Smooth muscle cell (in vitro differentiated cells): ENCODE measurements around the gene TMEM41A. TPM values are rescaled to one million over a fixed set of nuclear protein-coding genes. Genes with fewer than 3 reads are reported as not detected.
"Not testable (repeated sequence)": the region's sequence is repeated elsewhere in the genome, so short reads cannot be mapped to it uniquely, and the experiment has no call there.

Experiments
- DNase-seq: peaks from one replicate; lab custom pipeline; 2025; ENCODE audit not compliant: unreplicated experiment; lab: John Stamatoyannopoulos, UW
- H2AFZ ChIP-seq: fragments of 200-600 bp; sonication (generic); 2 replicates; pipeline ENCODE4 v1.6.0; 2016; ENCODE audit warnings: antibody characterized with exemption, low read depth, mild to moderate bottlenecking
- H3F3A ChIP-seq: fragments of 200-600 bp; sonication (generic); 2 replicates; pipeline ENCODE4 v1.6.0; 2017; ENCODE audit warnings: antibody characterized with exemption, low read depth
- H3K27ac ChIP-seq: fragments of 200-600 bp; sonication (generic); 2 replicates; pipeline ENCODE4 v1.5.1; 2016; ENCODE audit warnings: low read depth, mild to moderate bottlenecking
- H3K27me3 ChIP-seq: fragments of 200-600 bp; sonication (generic); 2 replicates; pipeline ENCODE4 v1.6.1; 2016; ENCODE audit warnings: low read depth, mild to moderate bottlenecking
- H3K36me3 ChIP-seq: fragments of 200-600 bp; sonication (generic); 2 replicates; pipeline ENCODE4 v1.5.1; 2016; ENCODE audit warnings: low read depth
- H3K4me1 ChIP-seq: fragments of 200-600 bp; sonication (generic); 2 replicates; pipeline ENCODE4 v1.5.1; 2016; ENCODE audit warnings: low read depth
- H3K4me2 ChIP-seq: fragments of 200-600 bp; sonication (generic); 2 replicates; pipeline ENCODE4 v1.6.0; 2016; ENCODE audit warnings: mild to moderate bottlenecking
- H3K4me3 ChIP-seq: fragments of 200-600 bp; sonication (generic); 2 replicates; pipeline ENCODE4 v1.5.1; 2016; ENCODE audit warnings: mild to moderate bottlenecking
- H3K79me2 ChIP-seq: fragments of 200-600 bp; sonication (generic); 2 replicates; pipeline ENCODE4 v1.6.0; 2016; ENCODE audit warnings: low read depth, mild to moderate bottlenecking
- H3K9ac ChIP-seq: fragments of 200-600 bp; sonication (generic); 2 replicates; pipeline ENCODE4 v1.6.0; 2016; ENCODE audit warnings: low read depth
- H3K9me3 ChIP-seq: fragments of 200-600 bp; sonication (generic); replicated peaks from 2 replicates; pipeline ENCODE4 v1.5.1; 2016; ENCODE audit warnings: low read depth
- H4K20me1 ChIP-seq: fragments of 200-600 bp; sonication (generic); 2 replicates; pipeline ENCODE4 v1.6.0; 2016; ENCODE audit warnings: low read depth
- WGBS: methylation state at CpG from one replicate; pipeline ENCODE4 v1.1.7; 2016; ENCODE audit warnings: low lambda C conversion rate; 5-methylcytosine and 5-hydroxymethylcytosine counted together
- polyA plus RNA-seq: library from polyadenylated mRNA; unstranded; fragments of >200 nt; fragmentation: Nextera tagmentation; extraction: Ambion mirVana; gene quantifications from 2 replicates; pipeline ENCODE4 v1.2.1, GENCODE V29; 2016
- total RNA-seq: library from RNA; depleted of rRNA; stranded (reverse); fragments of >200 nt; gene quantifications from 2 replicates; pipeline ENCODE4 v1.2.3, GENCODE V29; 2014
- TF ChIP-seq, protein P1 (sequence below): fragments of 200-600 bp; sonication (generic); IDR thresholded peaks from 2 replicates; pipeline ENCODE4 v1.5.1; 2017; ENCODE audit warnings: borderline replicate concordance, mild to moderate bottlenecking, antibody characterized with exemption; ENCODE audit not compliant: insufficient read depth, poor library complexity, severe bottlenecking

The TMEM41A gene
- total and polyA plus RNA-seq, 2 experiments from 2014 or later, result 19.7 to 21.3 TPM

DNA sequence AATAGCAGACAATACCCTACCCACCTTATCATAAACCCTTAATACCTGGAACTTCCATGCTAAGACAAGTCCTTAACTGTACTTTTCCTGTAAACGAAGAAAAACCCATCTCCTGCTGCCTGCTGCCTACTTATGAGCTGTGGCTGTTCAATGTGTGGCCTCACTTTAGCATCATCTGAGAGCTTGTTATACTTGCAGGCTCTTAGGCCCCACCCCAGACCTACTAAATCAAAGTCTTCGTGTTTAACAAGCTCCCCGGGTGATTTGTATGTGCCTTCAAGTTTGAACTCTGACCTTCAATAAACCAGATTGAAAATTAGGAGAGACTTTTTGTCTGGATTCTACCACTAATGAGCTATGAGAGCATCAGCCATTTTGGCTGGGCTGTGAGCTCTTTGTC, 29.3 kb downstream of the TMEM41A start:
- Histone ChIP-seq H3K9me3 (no peaks in the 10 kb centered on the region), H3K4me1 (no peaks in the 10 kb centered on the region), H3K27ac (no peak overlapping the region), H3K79me2 (no peaks in the 10 kb centered on the region), H3K27me3 (no peaks in the 10 kb centered on the region), H3K36me3 (no peaks in the 10 kb centered on the region), H3F3A (no peaks in the 10 kb centered on the region), H2AFZ (no peak overlapping the region), H3K9ac (no peak overlapping the region), H4K20me1 (no peaks in the 10 kb centered on the region), H3K4me3 (no peak overlapping the region), H3K4me2 (no peak overlapping the region)
- no peak for DNase-seq
- TF ChIP-seq, protein P1, sequence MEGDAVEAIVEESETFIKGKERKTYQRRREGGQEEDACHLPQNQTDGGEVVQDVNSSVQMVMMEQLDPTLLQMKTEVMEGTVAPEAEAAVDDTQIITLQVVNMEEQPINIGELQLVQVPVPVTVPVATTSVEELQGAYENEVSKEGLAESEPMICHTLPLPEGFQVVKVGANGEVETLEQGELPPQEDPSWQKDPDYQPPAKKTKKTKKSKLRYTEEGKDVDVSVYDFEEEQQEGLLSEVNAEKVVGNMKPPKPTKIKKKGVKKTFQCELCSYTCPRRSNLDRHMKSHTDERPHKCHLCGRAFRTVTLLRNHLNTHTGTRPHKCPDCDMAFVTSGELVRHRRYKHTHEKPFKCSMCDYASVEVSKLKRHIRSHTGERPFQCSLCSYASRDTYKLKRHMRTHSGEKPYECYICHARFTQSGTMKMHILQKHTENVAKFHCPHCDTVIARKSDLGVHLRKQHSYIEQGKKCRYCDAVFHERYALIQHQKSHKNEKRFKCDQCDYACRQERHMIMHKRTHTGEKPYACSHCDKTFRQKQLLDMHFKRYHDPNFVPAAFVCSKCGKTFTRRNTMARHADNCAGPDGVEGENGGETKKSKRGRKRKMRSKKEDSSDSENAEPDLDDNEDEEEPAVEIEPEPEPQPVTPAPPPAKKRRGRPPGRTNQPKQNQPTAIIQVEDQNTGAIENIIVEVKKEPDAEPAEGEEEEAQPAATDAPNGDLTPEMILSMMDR, result no peak
- 90% methylated on average over 3 of the region's 3 CpGs for WGBS

DNA sequence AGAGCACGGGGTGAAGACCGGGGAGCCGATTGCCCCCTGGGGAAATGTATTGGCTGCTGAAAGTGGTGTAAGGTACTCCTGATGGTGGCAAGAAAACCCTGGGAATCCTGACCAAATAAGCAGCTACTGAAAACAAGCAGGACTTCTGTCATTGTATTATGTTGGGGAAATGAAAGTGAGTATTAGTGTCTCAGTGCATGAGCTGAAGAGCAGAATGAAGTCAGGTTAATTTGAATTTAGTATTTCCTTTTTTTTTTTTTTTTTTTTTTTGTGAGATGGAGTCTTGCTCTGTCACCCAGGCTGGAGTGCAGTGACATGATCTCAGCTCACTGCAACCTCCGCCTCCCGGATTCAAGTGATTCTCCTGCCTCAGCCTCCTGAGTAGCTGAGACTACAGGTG, 32.7 kb downstream of the TMEM41A start:
- not testable (repeated sequence) for H3K27ac ChIP-seq, H3K27me3 ChIP-seq, H3K4me1 ChIP-seq, H3K4me3 ChIP-seq, H3K9me3 ChIP-seq, DNase-seq, H4K20me1 ChIP-seq, H2AFZ ChIP-seq, H3K9ac ChIP-seq, H3K4me2 ChIP-seq, H3F3A ChIP-seq, H3K79me2 ChIP-seq, H3K36me3 ChIP-seq
- WGBS, result 98% methylated on average over 5 of the region's 5 CpGs

DNA sequence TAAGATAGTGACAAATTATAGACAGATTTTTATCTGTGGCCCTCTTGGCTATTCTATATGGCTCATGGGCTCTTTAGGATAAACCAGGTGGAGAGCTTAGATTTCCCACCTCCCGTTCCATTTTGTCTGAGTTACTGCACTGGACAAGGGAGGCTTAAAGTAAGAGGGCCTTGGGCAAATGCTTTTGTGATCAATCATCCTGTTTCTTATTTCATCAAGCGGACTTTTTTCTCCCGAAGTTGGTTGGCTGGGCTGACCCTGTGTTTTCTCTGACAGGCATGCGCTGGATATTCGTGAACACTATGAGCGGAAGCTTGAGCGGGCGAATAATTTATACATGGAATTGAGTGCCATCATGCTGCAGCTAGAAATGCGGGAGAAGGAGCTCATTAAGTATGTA, 33.4 kb downstream of the TMEM41A start:
- Histone ChIP-seq H3K27me3 (no peaks in the 10 kb centered on the region), H3K27ac (no peak overlapping the region), H3K4me1 (no peaks in the 10 kb centered on the region), H3K9ac (no peak overlapping the region), H3K4me3 (no peak overlapping the region), H4K20me1 (no peaks in the 10 kb centered on the region), H3K36me3 (no peaks in the 10 kb centered on the region), H2AFZ (no peak overlapping the region), H3F3A (no peaks in the 10 kb centered on the region), H3K79me2 (no peaks in the 10 kb centered on the region), H3K4me2 (no peak overlapping the region), H3K9me3 (no peaks in the 10 kb centered on the region)
- no peak for DNase-seq
- 95% methylated on average over 9 of the region's 9 CpGs for WGBS
- TF ChIP-seq, protein P1, result no peak

DNA sequence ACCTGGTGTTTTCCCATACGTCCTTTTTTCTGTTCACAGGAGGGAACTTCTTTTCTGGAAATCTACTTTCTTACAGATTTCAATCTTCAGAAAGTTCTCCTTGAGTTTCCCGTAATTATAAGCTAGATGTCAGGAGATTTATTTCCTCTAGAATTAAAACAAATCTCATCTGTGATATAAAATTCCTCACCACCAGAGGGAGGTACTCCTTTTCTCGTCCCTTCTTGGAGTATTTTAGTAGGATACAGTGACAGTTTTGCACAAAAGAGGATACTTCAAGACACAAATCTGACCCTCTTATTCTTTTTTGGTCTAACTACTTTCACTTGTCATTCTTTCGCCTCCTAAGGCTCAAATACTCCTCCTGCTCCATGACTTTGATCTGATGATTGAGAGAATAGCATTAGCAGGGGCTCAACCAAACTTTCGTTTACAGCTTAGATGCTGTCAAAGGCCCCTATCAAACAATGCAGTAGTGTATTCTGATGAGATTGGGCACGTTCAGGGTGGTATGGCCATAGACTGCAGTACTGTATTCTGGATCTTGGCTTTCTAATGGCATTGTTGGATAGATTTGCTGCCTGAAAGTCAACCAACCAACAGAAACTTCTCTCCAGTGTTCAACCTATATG, 38.0 kb downstream of the TMEM41A start:
- Histone ChIP-seq H3F3A (no peaks in the 10 kb centered on the region), H2AFZ (no peak overlapping the region), H3K9me3 (no peaks in the 10 kb centered on the region), H3K79me2 (no peaks in the 10 kb centered on the region), H3K4me1 (no peaks in the 10 kb centered on the region), H3K4me3 (no peak overlapping the region), H3K4me2 (no peak overlapping the region), H3K27ac (no peak overlapping the region), H3K27me3 (no peaks in the 10 kb centered on the region), H3K36me3 (no peaks in the 10 kb centered on the region), H4K20me1 (no peaks in the 10 kb centered on the region), H3K9ac (no peak overlapping the region)
- 64% methylated on average over 6 of the region's 6 CpGs for WGBS
- DNase-seq, result no peak
- TF ChIP-seq, protein P1, result peak; percentile 24
